Nucleus accumbens (tissue), 56 donors: ENCODE results near the gene FERD3L.

ENCODE experiments used
- DNase-seq, 56 donors: peaks; one replicate each; lab custom pipeline; 2025; lab: John Stamatoyannopoulos, UW

The FERD3L gene

GRCh38 chr7:19117091-19117869 is 27.9 kb downstream of the FERD3L start, which contains the start of gene TWIST1:
TWIST1 (minus strand) TSS chr7:19117636; CDS start chr7:19117321, 315 bp downstream.
- DNase-seq: no peak

DNA sequence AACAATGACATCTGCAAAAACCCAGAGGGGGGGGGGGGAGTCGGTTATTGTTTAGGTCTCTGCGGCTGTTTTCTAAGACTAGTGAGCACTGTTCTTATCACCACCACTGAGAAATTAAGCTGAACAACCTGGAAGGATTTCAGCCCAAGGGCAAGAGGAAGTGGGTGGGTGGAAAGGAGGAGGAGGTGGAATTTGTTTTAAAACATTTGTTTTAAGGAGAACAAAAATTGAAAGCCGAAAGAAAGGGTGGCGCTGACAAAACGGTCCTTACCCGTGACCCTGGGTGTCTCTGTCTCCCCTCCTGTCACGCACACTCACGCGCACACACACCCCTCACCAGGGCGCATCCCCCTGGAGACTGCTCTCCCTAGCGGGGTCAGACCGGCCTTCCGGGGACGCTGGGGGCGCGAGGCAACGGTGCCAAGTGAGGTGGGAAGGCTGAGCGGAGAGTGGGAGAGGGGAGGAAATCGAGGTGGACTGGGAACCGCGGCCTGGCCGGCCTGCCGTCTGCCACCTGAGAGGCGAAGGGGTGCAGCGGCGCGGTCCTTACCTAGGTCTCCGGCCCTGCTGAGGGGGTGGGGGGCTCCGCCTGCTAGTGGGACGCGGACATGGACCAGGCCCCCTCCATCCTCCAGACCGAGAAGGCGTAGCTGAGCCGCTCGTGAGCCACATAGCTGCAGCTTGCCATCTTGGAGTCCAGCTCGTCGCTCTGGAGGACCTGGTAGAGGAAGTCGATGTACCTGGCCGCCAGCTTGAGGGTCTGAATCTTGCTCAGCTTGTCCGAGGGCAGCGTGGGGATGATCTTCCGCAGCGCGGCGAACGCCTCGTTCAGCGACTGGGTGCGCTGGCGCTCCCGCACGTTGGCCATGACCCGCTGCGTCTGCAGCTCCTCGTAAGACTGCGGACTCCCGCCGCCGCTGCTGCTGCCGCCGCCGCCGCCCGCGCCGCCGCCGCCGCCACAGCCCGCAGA is 28.8 kb downstream of the FERD3L start:
- DNase-seq: no peak

- no peak for DNase-seq
Observed at GRCh38 chr7:19114551-19114855, 30.7 kb downstream of the FERD3L start.

DNA sequence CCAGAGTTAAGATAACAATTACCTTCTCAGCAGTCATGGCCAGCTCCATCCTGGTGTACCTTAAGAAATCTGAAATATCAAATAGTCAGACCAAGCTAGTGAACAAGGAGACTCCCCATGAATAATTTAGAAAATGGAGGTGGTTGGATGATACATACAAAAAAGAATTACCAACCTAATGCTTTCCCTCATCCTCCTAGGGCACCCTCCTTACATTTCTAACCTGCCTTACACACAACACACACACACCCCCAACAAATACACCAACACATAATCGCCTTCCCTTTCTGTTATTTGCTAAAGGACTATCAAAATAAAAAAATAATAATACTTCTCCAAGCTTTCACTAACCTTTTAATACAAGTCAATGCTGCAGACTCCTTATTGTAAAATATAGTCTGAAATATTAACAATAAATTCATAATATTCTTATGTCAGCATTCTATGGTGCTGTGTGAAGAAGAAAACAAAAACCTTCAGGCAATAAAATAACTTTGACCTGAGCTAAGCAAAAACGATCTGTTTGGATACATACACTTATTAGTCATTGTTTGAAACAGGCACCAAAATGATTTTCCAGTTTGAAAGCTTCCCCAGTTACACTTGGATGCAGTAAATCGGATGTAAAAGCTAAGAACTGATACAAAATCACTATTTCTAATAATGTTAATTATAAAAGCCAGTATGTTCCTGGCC is 31.2 kb downstream of the FERD3L start:
- DNase-seq: no peak

- no peak for DNase-seq
Observed at GRCh38 chr7:19113002-19113350, 32.2 kb downstream of the FERD3L start.

- no peak for DNase-seq
Observed at GRCh38 chr7:19112274-19113001, 32.8 kb downstream of the FERD3L start.

DNA sequence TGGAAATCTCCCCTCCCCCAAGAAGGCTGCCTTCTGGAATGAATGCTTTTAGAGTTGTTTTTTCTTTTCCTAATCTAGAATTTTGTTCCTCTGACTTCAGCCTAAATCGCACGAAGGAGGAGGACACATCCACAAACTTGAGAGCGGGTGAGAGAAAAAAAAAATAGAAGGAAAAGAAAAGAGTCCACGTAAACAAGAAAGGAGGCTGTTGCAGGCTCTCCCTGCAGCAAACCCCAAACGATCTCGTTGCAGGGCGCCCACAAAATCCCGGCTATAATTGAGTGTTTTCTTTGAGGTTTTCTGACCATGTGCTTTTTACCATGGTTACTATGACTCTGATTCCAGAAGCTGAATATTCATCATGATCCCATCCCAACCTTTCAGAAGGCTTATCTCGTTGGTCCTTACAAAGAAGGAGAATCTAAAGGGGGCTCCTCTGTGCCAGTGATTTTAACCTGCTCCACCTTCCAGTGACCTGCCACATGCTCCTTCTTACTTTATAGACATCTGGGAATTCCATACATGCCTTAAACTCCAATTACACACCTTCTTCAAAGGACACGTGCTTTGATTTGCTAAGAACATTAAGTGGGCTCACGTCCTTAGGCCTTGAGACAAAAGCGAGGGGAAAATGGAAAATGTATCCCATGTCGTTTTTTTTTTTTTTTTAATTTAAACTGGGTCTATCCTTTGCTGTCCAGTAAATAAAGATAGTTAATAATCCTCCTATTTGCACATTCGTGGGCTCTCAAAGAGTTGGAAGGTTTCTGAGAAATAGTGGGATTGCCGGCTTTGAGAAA is 33.5 kb downstream of the FERD3L start:
- no peak for DNase-seq

GRCh38 chr7:19110776-19111175 is 34.4 kb downstream of the FERD3L start:
- no peak for DNase-seq

DNA sequence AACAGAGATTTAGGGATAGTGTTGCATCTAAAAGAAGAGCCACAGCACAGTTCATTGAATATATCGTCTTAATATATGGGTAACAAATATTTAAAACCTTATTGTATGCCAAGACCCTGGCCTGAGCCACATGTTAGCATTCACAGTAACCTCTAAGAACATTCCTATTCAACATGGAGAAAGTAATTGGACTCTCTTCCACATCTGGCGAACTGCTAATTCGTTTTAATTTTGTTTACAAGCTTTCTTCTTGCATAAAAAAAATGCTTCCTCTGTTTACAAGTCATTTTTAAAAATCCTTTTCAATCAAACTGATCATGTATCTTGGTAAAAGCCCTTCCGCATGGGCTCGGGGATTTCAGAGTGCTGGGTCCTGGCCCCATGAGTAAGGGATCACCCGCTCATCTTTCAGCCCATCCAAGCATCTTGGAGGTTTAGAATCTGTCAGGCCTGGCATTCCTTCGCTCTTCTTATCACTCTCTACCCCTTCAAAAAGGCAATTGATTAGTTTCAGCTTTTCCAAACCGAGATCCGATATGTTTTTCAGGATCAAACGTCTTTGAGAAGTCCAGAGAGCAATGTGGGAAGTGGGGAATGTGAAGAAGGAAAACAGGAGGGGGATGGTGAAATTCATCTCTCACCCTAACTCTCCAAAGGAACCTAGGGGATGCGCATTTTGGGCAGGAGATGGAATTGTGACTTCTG is 35.0 kb downstream of the FERD3L start:
- no peak for DNase-seq

GRCh38 chr7:19109000-19109946 is 35.9 kb downstream of the FERD3L start:
- no peak for DNase-seq

- DNase-seq: no peak
Observed at GRCh38 chr7:19107356-19108146, 37.7 kb downstream of the FERD3L start.

DNA sequence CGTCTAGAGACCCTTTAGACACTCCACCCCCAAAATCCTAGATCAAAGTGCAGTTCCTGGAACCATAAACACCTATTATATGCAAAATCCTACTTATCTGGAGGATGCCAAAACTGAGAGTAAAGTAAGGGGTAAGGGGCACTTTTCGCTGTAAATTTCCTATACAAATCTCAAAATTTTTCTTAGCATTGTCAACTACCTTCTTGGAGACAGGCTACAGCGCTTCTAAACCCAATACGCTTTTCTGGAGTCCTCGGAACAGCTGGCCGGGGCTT is 38.2 kb downstream of the FERD3L start:
- no peak for DNase-seq

GRCh38 chr7:19106241-19107080 is 38.8 kb downstream of the FERD3L start:
- DNase-seq: no peak

DNA sequence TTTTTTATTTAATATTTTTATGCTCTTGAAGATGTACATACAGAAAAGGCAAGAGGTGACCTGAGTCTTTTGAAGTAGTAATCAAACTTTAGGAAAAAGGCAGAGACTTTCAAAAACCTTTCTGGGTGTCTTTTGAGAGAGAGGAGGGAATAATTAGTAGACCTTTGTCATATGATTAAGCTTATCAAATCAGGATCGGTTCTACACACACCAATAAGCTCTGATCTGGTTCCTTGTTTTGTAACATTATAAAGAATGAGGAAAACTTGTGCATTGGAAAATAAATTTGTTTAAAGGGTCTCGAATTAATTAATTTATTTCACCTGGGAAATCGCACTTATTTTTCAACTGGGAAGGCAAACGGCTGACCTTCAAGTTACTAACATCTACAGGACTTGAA is 39.7 kb downstream of the FERD3L start:
- no peak for DNase-seq

- no peak for DNase-seq
Observed at GRCh38 chr7:19104811-19105210, 40.4 kb downstream of the FERD3L start.

DNA sequence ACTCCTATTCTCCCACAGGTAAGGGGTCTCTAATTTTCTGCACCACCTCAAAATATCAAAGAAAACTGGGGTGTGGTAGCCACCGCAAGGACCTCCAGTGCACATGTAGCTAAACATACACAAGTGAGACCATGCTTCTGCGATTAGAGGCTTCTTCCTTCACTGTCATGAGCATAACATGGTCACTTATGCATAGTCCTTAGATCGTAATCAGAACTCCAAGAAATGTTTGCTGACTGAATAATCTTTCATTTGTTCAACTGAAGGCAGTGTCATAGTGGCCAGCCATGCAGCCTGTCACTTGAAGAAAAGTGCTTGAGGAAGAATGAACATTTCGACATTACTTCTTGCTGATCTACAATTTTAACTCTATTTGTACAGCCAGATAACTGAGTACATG is 42.3 kb downstream of the FERD3L start:
- DNase-seq: no peak
